ENCODE data around the gene SH3BP1.

DNA sequence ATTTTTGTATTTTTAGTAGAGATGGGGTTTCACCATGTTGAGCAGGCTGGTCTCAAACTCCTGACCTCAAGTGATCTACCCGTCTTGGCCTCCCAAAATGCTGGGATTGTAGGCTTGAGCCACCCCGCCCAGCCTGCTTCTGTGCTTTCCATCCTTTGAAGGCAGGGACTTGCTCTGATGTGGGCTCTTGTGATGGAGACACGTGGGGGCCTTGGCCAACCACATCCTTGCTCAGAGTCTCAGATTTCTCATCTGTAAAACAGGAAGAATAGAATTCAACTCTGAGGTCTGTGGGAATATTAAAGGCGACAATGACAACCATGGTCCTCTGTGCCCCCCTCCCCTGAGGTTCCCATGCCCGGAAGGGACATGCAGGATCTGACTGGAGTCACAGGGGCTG is 34.6 kb upstream of the SH3BP1 start:
- no peak for TF ChIP-seq FOXA1 (IDR thresholded peaks at IDR 0.05)
- TF ChIP-seq L3MBTL2 (conservative IDR thresholded peaks at IDR 0.05) = no peak
- no peak for TF ChIP-seq SP1 (IDR thresholded peaks at IDR 0.05)
- no peak for TF ChIP-seq ARNT (IDR thresholded peaks at IDR 0.05)
- TF ChIP-seq BHLHE40 (IDR thresholded peaks at IDR 0.05; ENCODE audit: borderline replicate concordance) = no peak

Data from HEK293T (cell line).